NB4 (cell line): ENCODE results near the gene PAM16.

ENCODE experiments used
- MYC ChIP-seq: IDR thresholded peaks from 2 replicates; pipeline ENCODE4 v1.6.1; 2011; ENCODE audit warnings: low read depth, low read length
- POLR2A ChIP-seq: IDR thresholded peaks from 2 replicates; pipeline ENCODE4 v1.6.1; 2011; ENCODE audit warnings: mild to moderate bottlenecking; ENCODE audit not compliant: insufficient read length; ENCODE audit errors: extremely low read depth
- TF ChIP-seq, protein P1 (sequence below): IDR thresholded peaks from one replicate; pipeline ENCODE4 v1.5.1; 2012; ENCODE audit warnings: low read depth, low read length
- TF ChIP-seq, protein P2 (sequence below): IDR thresholded peaks from 2 replicates; pipeline ENCODE4 v1.6.1; 2011; ENCODE audit warnings: low read depth, low read length

DNA sequence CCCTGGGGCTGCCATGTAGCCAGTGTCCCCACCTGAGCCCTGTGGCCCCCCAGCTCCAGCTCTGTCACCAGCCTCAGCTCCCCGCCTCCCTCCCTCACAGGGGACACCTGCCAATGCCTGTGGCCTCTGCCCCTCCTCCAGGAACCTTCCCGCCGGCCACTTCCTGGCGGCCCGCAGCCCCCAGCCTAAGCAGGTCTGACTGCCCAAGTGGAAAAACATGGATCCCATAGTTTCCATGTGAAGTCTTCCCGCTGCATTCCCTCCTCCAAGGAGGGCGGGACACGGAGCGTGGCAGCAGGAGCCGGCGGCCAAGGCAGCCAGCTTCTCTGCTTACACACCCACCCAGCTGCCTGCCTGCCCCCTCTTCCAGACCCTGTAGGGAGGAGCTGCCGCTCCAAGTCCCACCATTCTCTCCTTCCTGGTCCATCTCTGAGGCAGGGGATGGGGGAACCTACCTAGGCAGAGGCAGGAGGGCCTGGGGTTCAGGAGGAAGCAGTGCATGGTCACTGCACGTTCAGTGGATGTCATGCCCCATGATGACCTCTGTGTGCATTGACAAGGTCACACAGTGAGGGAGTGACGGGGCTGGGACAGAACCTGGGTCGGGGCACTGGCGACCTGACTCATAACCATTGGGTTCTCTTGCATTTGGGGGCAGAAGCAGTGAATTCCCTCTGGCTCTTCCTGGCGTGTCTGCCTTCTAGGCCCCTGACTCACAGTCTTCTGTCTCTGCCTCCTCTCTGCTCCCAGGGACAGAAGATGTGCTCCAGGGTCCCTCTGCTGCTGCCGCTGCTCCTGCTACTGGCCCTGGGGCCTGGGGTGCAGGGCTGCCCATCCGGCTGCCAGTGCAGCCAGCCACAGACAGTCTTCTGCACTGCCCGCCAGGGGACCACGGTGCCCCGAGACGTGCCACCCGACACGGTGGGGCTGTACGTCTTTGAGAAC, 29.3 kb upstream of the PAM16 start:
- no peak for TF ChIP-seq POLR2A
- TF ChIP-seq, protein P1, sequence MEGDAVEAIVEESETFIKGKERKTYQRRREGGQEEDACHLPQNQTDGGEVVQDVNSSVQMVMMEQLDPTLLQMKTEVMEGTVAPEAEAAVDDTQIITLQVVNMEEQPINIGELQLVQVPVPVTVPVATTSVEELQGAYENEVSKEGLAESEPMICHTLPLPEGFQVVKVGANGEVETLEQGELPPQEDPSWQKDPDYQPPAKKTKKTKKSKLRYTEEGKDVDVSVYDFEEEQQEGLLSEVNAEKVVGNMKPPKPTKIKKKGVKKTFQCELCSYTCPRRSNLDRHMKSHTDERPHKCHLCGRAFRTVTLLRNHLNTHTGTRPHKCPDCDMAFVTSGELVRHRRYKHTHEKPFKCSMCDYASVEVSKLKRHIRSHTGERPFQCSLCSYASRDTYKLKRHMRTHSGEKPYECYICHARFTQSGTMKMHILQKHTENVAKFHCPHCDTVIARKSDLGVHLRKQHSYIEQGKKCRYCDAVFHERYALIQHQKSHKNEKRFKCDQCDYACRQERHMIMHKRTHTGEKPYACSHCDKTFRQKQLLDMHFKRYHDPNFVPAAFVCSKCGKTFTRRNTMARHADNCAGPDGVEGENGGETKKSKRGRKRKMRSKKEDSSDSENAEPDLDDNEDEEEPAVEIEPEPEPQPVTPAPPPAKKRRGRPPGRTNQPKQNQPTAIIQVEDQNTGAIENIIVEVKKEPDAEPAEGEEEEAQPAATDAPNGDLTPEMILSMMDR = no peak
- no peak for TF ChIP-seq MYC
- TF ChIP-seq, protein P2, sequence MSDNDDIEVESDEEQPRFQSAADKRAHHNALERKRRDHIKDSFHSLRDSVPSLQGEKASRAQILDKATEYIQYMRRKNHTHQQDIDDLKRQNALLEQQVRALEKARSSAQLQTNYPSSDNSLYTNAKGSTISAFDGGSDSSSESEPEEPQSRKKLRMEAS = no peak
